ENCODE results near the gene AFM.

DNA sequence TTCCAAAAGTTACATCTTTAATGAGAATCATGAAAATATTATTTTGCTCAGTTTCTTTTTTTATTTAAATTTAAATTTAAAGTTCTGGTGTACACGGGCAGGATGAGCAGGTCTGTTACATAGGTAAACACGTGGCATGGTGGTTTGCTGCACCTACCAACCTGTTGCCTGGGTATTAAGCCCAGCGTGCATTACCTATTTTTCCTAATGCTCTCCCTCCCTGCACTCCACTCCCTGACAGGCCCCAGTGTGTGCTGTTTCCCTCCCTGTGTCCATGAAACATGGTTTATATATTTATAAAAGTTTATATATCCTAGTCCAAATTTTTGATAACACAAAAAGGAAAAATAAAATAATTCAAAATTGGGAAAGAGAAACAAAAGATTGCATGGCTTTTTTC, 41.6 kb upstream of the AFM start:
- TF ChIP-seq POLR2A (IDR thresholded peaks at IDR 0.05; ENCODE audit: low read depth, low read length): no peak
- no peak for TF ChIP-seq POLR2AphosphoS5 (IDR thresholded peaks at IDR 0.05; ENCODE audit: low read depth, low read length)
